H9 (cell line): ENCODE measurements around the gene NQO1. TPM values are rescaled to one million over a fixed set of nuclear protein-coding genes. Genes with fewer than 3 reads are reported as not detected.
A peak's percentile ranks its signal among the peaks of the same experiment; 100 is the strongest.
"Not testable (repeated sequence)": the region's sequence is repeated elsewhere in the genome, so short reads cannot be mapped to it uniquely, and the experiment has no call there.

Experiments
- DNase-seq: peaks from one replicate; pipeline ENCODE4 v3.0.0-alpha.2; 2017
- H2AFZ ChIP-seq: one replicate; pipeline ENCODE4 v1.6.1; 2013; ENCODE audit warnings: mild to moderate bottlenecking, low read length, control low read depth, moderate library complexity
- H2AK5ac ChIP-seq: 2 replicates; pipeline ENCODE4 v1.6.1; 2013; ENCODE audit warnings: low read length, control low read depth, mixed read lengths; ENCODE audit not compliant: insufficient read length
- H2BK120ac ChIP-seq: one replicate; pipeline ENCODE4 v1.6.1; 2013; ENCODE audit warnings: low read depth, mild to moderate bottlenecking, low read length, control low read depth, inconsistent platforms; ENCODE audit not compliant: poor library complexity, severe bottlenecking
- H2BK12ac ChIP-seq: 2 replicates; pipeline ENCODE4 v1.6.1; 2013; ENCODE audit warnings: low read length, control low read depth, mixed read lengths, low read depth; ENCODE audit not compliant: insufficient read length
- H2BK15ac ChIP-seq: 2 replicates; pipeline ENCODE4 v1.6.1; 2013; ENCODE audit warnings: low read depth, low read length, control low read depth
- H2BK20ac ChIP-seq: one replicate; pipeline ENCODE4 v1.6.1; 2013; ENCODE audit warnings: low read depth, mild to moderate bottlenecking, low read length, control low read depth, inconsistent platforms; ENCODE audit not compliant: poor library complexity, severe bottlenecking
- H2BK5ac ChIP-seq: 2 replicates; pipeline ENCODE4 v1.6.1; 2013; ENCODE audit warnings: low read length, control low read depth, mixed read lengths; ENCODE audit not compliant: insufficient read length
- H3K14ac ChIP-seq: 2 replicates; pipeline ENCODE4 v1.6.1; 2013; ENCODE audit warnings: low read length, control low read depth; ENCODE audit not compliant: insufficient read depth
- H3K18ac ChIP-seq: 2 replicates; pipeline ENCODE4 v1.6.1; 2013; ENCODE audit warnings: low read depth, mild to moderate bottlenecking, mixed read lengths, low read length, control low read depth; ENCODE audit not compliant: insufficient read length
- H3K23ac ChIP-seq: 2 replicates; pipeline ENCODE4 v1.6.1; 2013; ENCODE audit warnings: low read length, control low read depth, mixed read lengths, low read depth; ENCODE audit not compliant: insufficient read length
- H3K23me2 ChIP-seq: 2 replicates; pipeline ENCODE4 v1.6.1; 2013; ENCODE audit warnings: low read depth, mild to moderate bottlenecking, mixed read lengths, low read length, control low read depth; ENCODE audit not compliant: insufficient read length, poor library complexity, severe bottlenecking
- H3K27ac ChIP-seq: 2 replicates; pipeline ENCODE4 v1.5.1; 2013; ENCODE audit warnings: low read length, control low read depth, mixed read lengths, low read depth; ENCODE audit not compliant: insufficient read length
- H3K27me3 ChIP-seq: 2 replicates; pipeline ENCODE4 v1.6.1; 2013; ENCODE audit warnings: low read length, control low read depth, inconsistent platforms; ENCODE audit not compliant: insufficient read depth
- H3K4ac ChIP-seq: 2 replicates; pipeline ENCODE4 v1.6.1; 2013; ENCODE audit warnings: low read depth, mild to moderate bottlenecking, control low read depth, inconsistent platforms, low read length, moderate library complexity
- H3K4me1 ChIP-seq: 2 replicates; pipeline ENCODE4 v1.6.1; 2013; ENCODE audit warnings: low read length, control low read depth, inconsistent platforms; ENCODE audit not compliant: insufficient read depth
- H3K4me2 ChIP-seq: 2 replicates; pipeline ENCODE4 v1.6.1; 2013; ENCODE audit warnings: low read length, control low read depth, mixed read lengths; ENCODE audit not compliant: insufficient read length, insufficient read depth
- H3K56ac ChIP-seq: 2 replicates; pipeline ENCODE4 v1.6.1; 2013; ENCODE audit warnings: low read depth, mild to moderate bottlenecking, mixed read lengths, low read length, control low read depth; ENCODE audit not compliant: insufficient read length
- H3K79me1 ChIP-seq: 2 replicates; pipeline ENCODE4 v1.6.1; 2013; ENCODE audit warnings: low read depth, mild to moderate bottlenecking, moderate library complexity, low read length, control low read depth, inconsistent platforms; ENCODE audit not compliant: insufficient read depth, poor library complexity, severe bottlenecking
- H3K79me2 ChIP-seq: 2 replicates; pipeline ENCODE4 v1.6.1; 2013; ENCODE audit warnings: low read length, control low read depth, inconsistent platforms; ENCODE audit not compliant: insufficient read depth
- H3K9ac ChIP-seq: 2 replicates; pipeline ENCODE4 v1.6.1; 2013; ENCODE audit warnings: low read length, control low read depth, mixed read lengths; ENCODE audit not compliant: insufficient read length; ENCODE audit errors: extremely low read depth
- H3K9me3 ChIP-seq: one replicate; pipeline ENCODE4 v1.6.1; 2013; ENCODE audit warnings: low read depth, low read length, inconsistent platforms; ENCODE audit not compliant: control insufficient read depth
- H3T11ph ChIP-seq: one replicate; pipeline ENCODE4 v1.6.1; 2013; ENCODE audit warnings: mild to moderate bottlenecking, low read length, control low read depth, inconsistent platforms
- H4K20me1 ChIP-seq: one replicate; pipeline ENCODE4 v1.6.1; 2013; ENCODE audit not compliant: control insufficient read depth, insufficient read length, insufficient read depth
- H4K5ac ChIP-seq: 2 replicates; pipeline ENCODE4 v1.6.1; 2013; ENCODE audit warnings: low read depth, mild to moderate bottlenecking, mixed read lengths, low read length, control low read depth; ENCODE audit not compliant: insufficient read length
- H4K8ac ChIP-seq: replicated peaks from 2 replicates; pipeline ENCODE4 v1.6.1; 2013; ENCODE audit warnings: low read length, control low read depth, mixed read lengths, low read depth; ENCODE audit not compliant: insufficient read length
- H4K91ac ChIP-seq: 2 replicates; pipeline ENCODE4 v1.6.1; 2013; ENCODE audit warnings: low read depth, mild to moderate bottlenecking, moderate library complexity, mixed read lengths, low read length, control low read depth; ENCODE audit not compliant: insufficient read length
- H3K27ac Mint-ChIP-seq, 3 experiments: 2 replicates in 2 of 3; 3 replicates in 1 of 3; pipeline ENCODE4 v1.8.0; 2020 to 2021; ENCODE audit warnings: mixed read lengths in 3 of 3, mild to moderate bottlenecking in 1 of 3, moderate library complexity in 1 of 3
- H3K27me3 Mint-ChIP-seq: 2 replicates; pipeline ENCODE4 v1.8.0; 2021; ENCODE audit warnings: low read depth, mild to moderate bottlenecking, moderate library complexity, mixed read lengths
- H3K36me3 Mint-ChIP-seq, 3 experiments: 2 replicates in 2 of 3; 3 replicates in 1 of 3; pipeline ENCODE4 v1.8.0; 2020 to 2021; ENCODE audit warnings: low read depth in 3 of 3, mixed read lengths in 3 of 3; ENCODE audit not compliant: insufficient read depth in 1 of 3
- H3K4me1 Mint-ChIP-seq, 2 experiments: 2 replicates each; pipeline ENCODE4 v1.8.0; 2020; ENCODE audit warnings: mixed read lengths in 2 of 2
- H3K4me3 Mint-ChIP-seq, 2 experiments: 2 replicates in 1 of 2; 3 replicates in 1 of 2; pipeline ENCODE4 v1.8.0; 2020 to 2021; ENCODE audit warnings: mild to moderate bottlenecking in 2 of 2, mixed read lengths in 2 of 2, moderate library complexity in 1 of 2
- H3K9me3 Mint-ChIP-seq, 2 experiments: 2 replicates in 1 of 2; 3 replicates in 1 of 2; pipeline ENCODE4 v1.8.0; 2020; ENCODE audit warnings: mild to moderate bottlenecking in 2 of 2, mixed read lengths in 2 of 2, moderate library complexity in 1 of 2
- WGBS: extraction: QIAGEN DNeasy Blood & Tissue Kit; methylation state at CpG from one replicate; pipeline ENCODE4 v1.1.7; 2013; ENCODE audit warnings: missing lambda C conversion rate, low lambda C conversion rate, mixed read lengths; ENCODE audit not compliant: insufficient read length; ENCODE audit errors: extremely low coverage; 5-methylcytosine and 5-hydroxymethylcytosine counted together
- total RNA-seq: library from RNA; stranded (reverse); gene quantifications from 2 replicates; pipeline ENCODE4 v1.2.1, GENCODE V29; 2021
- TF ChIP-seq, protein P1 (sequence below): fragments of 200-600 bp; sonication (generic); conservative IDR thresholded peaks from 3 replicates; pipeline ENCODE4 v1.8.0; 2021; ENCODE audit warnings: antibody characterized with exemption, mild to moderate bottlenecking

Gene NQO1
- total RNA-seq, 1 experiment from 2014 or later, result 64.6 TPM

DNA sequence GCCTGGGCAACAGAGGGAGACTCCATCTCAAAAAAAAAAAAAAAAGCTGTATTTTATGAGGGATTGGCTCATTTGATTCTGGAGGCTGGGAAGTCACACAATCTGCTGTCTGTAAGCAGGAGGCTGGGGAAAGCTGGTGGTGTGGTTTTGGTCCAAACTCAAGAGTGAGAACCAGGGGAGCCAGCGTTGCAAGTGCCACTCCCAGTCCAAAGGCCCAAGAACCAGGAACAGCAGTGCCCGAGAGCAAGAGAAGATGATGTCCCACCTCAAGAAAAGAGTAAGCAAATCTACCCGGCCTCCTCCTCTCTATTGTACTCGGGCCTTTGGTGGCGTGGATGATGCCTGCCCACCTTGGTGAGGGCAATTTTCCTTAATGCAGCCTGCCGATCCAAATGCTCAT lies 5.7 kb upstream of the NQO1 start:
- H3K9ac ChIP-seq, result no peak overlapping the region
- no peaks in the 10 kb centered on the region for H3K4me1 ChIP-seq
- H4K91ac ChIP-seq, result no peak overlapping the region
- H4K5ac ChIP-seq, result no peak overlapping the region
- Mint-ChIP-seq H3K27ac (peak overlapping the region in 1 of 3 experiments; percentile 9; a peak in 1 of 7 replicates), H3K4me3 (no peak overlapping the region), H3K27me3 (no peaks in the 10 kb centered on the region), H3K9me3 (no peaks in the 10 kb centered on the region), H3K36me3 (peaks cover 0 to 2% (median 0%) of the 10 kb centered on the region in 3 experiments; a peak in 1 of 7 replicates), H3K4me1 (peaks cover 12 to 19% of the 10 kb centered on the region in 2 experiments)
- no CpG with 5 or more reads among the region's 6 CpGs for WGBS
- no peak overlapping the region for H3K23ac ChIP-seq
- no peaks in the 10 kb centered on the region for H3K79me1 ChIP-seq
- H2AFZ ChIP-seq, result no peak overlapping the region
- TF ChIP-seq, protein P1, sequence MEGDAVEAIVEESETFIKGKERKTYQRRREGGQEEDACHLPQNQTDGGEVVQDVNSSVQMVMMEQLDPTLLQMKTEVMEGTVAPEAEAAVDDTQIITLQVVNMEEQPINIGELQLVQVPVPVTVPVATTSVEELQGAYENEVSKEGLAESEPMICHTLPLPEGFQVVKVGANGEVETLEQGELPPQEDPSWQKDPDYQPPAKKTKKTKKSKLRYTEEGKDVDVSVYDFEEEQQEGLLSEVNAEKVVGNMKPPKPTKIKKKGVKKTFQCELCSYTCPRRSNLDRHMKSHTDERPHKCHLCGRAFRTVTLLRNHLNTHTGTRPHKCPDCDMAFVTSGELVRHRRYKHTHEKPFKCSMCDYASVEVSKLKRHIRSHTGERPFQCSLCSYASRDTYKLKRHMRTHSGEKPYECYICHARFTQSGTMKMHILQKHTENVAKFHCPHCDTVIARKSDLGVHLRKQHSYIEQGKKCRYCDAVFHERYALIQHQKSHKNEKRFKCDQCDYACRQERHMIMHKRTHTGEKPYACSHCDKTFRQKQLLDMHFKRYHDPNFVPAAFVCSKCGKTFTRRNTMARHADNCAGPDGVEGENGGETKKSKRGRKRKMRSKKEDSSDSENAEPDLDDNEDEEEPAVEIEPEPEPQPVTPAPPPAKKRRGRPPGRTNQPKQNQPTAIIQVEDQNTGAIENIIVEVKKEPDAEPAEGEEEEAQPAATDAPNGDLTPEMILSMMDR, result no peak
- H2AK5ac ChIP-seq, result no peak overlapping the region
- DNase-seq, result no peak
- H3K27ac ChIP-seq, result no peak overlapping the region
- no peak overlapping the region for H3K56ac ChIP-seq
- no peak overlapping the region for H4K8ac ChIP-seq
- H3K14ac ChIP-seq, result no peak overlapping the region
- H2BK120ac ChIP-seq, result no peak overlapping the region
- no peaks in the 10 kb centered on the region for H3K79me2 ChIP-seq
- H2BK5ac ChIP-seq, result no peak overlapping the region
- H2BK15ac ChIP-seq, result no peak overlapping the region
- H3K4ac ChIP-seq, result no peak overlapping the region
- H3T11ph ChIP-seq, result no peak overlapping the region
- H3K9me3 ChIP-seq, result no peaks in the 10 kb centered on the region
- H3K23me2 ChIP-seq, result peaks cover under 1% of the 10 kb centered on the region
- H2BK12ac ChIP-seq, result no peak overlapping the region
- H3K27me3 ChIP-seq, result no peaks in the 10 kb centered on the region
- no peak overlapping the region for H2BK20ac ChIP-seq
- H3K18ac ChIP-seq, result no peak overlapping the region
- no peak overlapping the region for H3K4me2 ChIP-seq
- no peaks in the 10 kb centered on the region for H4K20me1 ChIP-seq

DNA sequence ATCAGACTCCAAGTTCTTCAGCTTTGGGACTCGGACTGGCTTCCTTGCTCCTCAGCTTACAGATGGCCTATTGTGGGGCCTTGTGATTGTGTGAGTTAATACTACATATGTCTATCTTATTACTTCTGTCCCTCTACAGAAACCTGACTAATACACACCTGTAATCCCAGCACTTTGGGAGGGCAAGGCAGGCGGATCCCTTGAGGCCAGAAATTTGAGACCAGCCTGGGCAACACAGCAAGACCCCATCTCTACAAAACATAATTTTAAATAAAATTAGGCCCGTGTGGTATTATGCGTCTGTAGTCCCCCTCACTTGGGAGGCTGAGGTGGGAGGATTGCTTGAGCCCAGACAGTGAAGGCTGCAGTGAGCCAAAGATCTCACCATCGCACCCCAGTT lies 4.9 kb upstream of the NQO1 start:
- H3T11ph ChIP-seq, H2AFZ ChIP-seq, H3K56ac ChIP-seq, H3K23me2 ChIP-seq, H2BK15ac ChIP-seq, H3K27ac Mint-ChIP-seq, H3K36me3 Mint-ChIP-seq, H3K9me3 Mint-ChIP-seq, H3K4me1 ChIP-seq, H4K8ac ChIP-seq, H2BK12ac ChIP-seq, H4K5ac ChIP-seq, H2AK5ac ChIP-seq, H2BK20ac ChIP-seq, H3K4me3 Mint-ChIP-seq, H3K27ac ChIP-seq, H3K27me3 ChIP-seq, H3K4ac ChIP-seq, DNase-seq, H4K91ac ChIP-seq, H3K4me2 ChIP-seq, H3K79me1 ChIP-seq, H3K18ac ChIP-seq, H2BK5ac ChIP-seq, H2BK120ac ChIP-seq, H3K9me3 ChIP-seq, H3K23ac ChIP-seq, H3K14ac ChIP-seq, H3K9ac ChIP-seq, H3K79me2 ChIP-seq, H4K20me1 ChIP-seq, H3K27me3 Mint-ChIP-seq: not testable (repeated sequence)
- H3K4me1 Mint-ChIP-seq, result peaks cover 12 to 26% of the 10 kb centered on the region in 2 experiments
- no CpG with 5 or more reads among the region's 5 CpGs for WGBS
